Measurements from ENCODE around the gene MARK1. TPM values are rescaled to one million over a fixed set of nuclear protein-coding genes. Genes with fewer than 3 reads are reported as not detected.

The MARK1 gene
- total RNA-seq, 1 experiment from 2014 or later, result not detected

GRCh38 chr1:220705782-220706181, 177.8 kb downstream of the MARK1 start:
- TF ChIP-seq POLR2AphosphoS5 (IDR thresholded peaks at IDR 0.05; ENCODE audit: low read depth, low read length), result no peak
- TF ChIP-seq REST (IDR thresholded peaks at IDR 0.05; ENCODE audit: insufficient read depth in 1 of 2, low read depth in 2 of 2, low read length in 1 of 2), result no peak
- no peak for TF ChIP-seq CTCF (IDR thresholded peaks at IDR 0.05)
- TF ChIP-seq SIN3A (IDR thresholded peaks at IDR 0.05; ENCODE audit: borderline replicate concordance, insufficient read depth, low read depth, low read length), result no peak
- no peak for TF ChIP-seq TCF7L2 (IDR thresholded peaks at IDR 0.05; ENCODE audit: low read depth, low read length)
- no TSS peak for BruUV-seq (replicated peaks)
- intact Hi-C loops (cut with micrococcal nuclease; ENCODE audit: unreplicated experiment), result no loop called here
- POLR2A ChIA-PET, result no interaction called here
- in situ Hi-C loops (cut with HindIII; ENCODE audit: low pct_unique_long_range_greater_than_20kb, low sequenced_read_pairs), result no loop called here
- CTCF ChIA-PET, result no interaction called here
- no peaks in the 10 kb centered on the region for H3K36me3 ChIP-seq (ENCODE audit: control insufficient read depth, insufficient read depth, low read length)
- DNase-seq (ENCODE audit: low read depth, low spot score), result no peak
- no peak overlapping the region for H3K27ac ChIP-seq (ENCODE audit: low read length)
- H3K9me3 ChIP-seq (ENCODE audit: control insufficient read depth, insufficient read depth, low read depth, low read length), result no peaks in the 10 kb centered on the region
- no peak for ATAC-seq
- no peak overlapping the region for H3K4me3 ChIP-seq (ENCODE audit: low read depth in 2 of 2, low read length in 2 of 2)
- no peaks in the 10 kb centered on the region for H3K27me3 ChIP-seq (ENCODE audit: control insufficient read depth, insufficient read depth, low read length)
- H3K4me1 ChIP-seq (ENCODE audit: control insufficient read depth, insufficient read depth, low read length), result no peaks in the 10 kb centered on the region

- POLR2A ChIA-PET, result no interaction called here
- no peaks in the 10 kb centered on the region for H3K27me3 ChIP-seq (ENCODE audit: control insufficient read depth, insufficient read depth, low read length)
- no TSS peak for BruUV-seq (replicated peaks)
- intact Hi-C loops (cut with micrococcal nuclease; ENCODE audit: unreplicated experiment), result no loop called here
- CTCF ChIA-PET, result no interaction called here
- no peaks in the 10 kb centered on the region for H3K36me3 ChIP-seq (ENCODE audit: control insufficient read depth, insufficient read depth, low read length)
- ATAC-seq (no peak), DNase-seq (ENCODE audit: low read depth, low spot score) (no peak)
- H3K4me3 ChIP-seq (ENCODE audit: low read depth in 2 of 2, low read length in 2 of 2), result no peak overlapping the region
- no peaks in the 10 kb centered on the region for H3K4me1 ChIP-seq (ENCODE audit: control insufficient read depth, insufficient read depth, low read length)
- in situ Hi-C loops (cut with HindIII; ENCODE audit: low pct_unique_long_range_greater_than_20kb, low sequenced_read_pairs), result no loop called here
- TF ChIP-seq TCF7L2 (IDR thresholded peaks at IDR 0.05; ENCODE audit: low read depth, low read length) (no peak), CTCF (IDR thresholded peaks at IDR 0.05) (no peak), SIN3A (IDR thresholded peaks at IDR 0.05; ENCODE audit: borderline replicate concordance, insufficient read depth, low read depth, low read length) (no peak), REST (IDR thresholded peaks at IDR 0.05; ENCODE audit: insufficient read depth in 1 of 2, low read depth in 2 of 2, low read length in 1 of 2) (no peak), POLR2AphosphoS5 (IDR thresholded peaks at IDR 0.05; ENCODE audit: low read depth, low read length) (no peak)
- no peak overlapping the region for H3K27ac ChIP-seq (ENCODE audit: low read length)
- no peaks in the 10 kb centered on the region for H3K9me3 ChIP-seq (ENCODE audit: control insufficient read depth, insufficient read depth, low read depth, low read length)
Observed at GRCh38 chr1:220706480-220706879, 178.5 kb downstream of the MARK1 start.

All from Panc1 (cell line).